ENCODE measurements around the gene NCOR1. TPM values are rescaled to one million over a fixed set of nuclear protein-coding genes. Genes with fewer than 3 reads are reported as not detected.

The NCOR1 gene
- total RNA-seq, 1 donor from 2014 or later, result 81.0 TPM

DNA sequence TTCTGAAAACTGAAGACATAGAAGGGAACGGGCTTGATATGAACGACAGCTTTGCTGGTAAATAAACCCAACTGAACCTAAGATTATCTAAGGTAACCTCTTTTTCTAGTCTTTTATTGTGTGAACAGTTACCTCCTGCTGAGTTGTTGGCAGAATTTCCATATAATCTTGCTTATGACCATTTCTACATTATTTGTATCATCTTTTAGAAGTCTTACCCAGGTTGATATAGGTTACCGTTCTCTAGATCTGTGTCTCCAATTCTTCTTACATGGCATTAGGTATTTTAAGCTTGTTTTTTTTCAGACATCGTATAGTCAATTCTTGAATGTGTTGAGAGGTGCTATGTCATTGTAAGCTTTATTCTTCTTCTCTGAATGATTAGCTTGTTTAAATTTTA, 191.5 kb downstream of the NCOR1 start:
- peaks cover 4 to 7% of the 10 kb centered on the region in 2 donors for H3K4me1 ChIP-seq
- no peak overlapping the region for H3K4me3 ChIP-seq
- peaks cover 39 to 49% of the 10 kb centered on the region in 2 donors for H3K36me3 ChIP-seq
- TF ChIP-seq, protein P1, sequence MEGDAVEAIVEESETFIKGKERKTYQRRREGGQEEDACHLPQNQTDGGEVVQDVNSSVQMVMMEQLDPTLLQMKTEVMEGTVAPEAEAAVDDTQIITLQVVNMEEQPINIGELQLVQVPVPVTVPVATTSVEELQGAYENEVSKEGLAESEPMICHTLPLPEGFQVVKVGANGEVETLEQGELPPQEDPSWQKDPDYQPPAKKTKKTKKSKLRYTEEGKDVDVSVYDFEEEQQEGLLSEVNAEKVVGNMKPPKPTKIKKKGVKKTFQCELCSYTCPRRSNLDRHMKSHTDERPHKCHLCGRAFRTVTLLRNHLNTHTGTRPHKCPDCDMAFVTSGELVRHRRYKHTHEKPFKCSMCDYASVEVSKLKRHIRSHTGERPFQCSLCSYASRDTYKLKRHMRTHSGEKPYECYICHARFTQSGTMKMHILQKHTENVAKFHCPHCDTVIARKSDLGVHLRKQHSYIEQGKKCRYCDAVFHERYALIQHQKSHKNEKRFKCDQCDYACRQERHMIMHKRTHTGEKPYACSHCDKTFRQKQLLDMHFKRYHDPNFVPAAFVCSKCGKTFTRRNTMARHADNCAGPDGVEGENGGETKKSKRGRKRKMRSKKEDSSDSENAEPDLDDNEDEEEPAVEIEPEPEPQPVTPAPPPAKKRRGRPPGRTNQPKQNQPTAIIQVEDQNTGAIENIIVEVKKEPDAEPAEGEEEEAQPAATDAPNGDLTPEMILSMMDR (IDR thresholded peaks at IDR 0.05), result no peak
- no peak for DNase-seq (ENCODE audit: low spot score in 2 of 2)
- no peaks in the 10 kb centered on the region for H3K27me3 ChIP-seq
- H3K27ac ChIP-seq, result no peak overlapping the region
- intact Hi-C loops (cut with DNase I), result no loop called here
- H3K9me3 ChIP-seq, result no peaks in the 10 kb centered on the region

DNA sequence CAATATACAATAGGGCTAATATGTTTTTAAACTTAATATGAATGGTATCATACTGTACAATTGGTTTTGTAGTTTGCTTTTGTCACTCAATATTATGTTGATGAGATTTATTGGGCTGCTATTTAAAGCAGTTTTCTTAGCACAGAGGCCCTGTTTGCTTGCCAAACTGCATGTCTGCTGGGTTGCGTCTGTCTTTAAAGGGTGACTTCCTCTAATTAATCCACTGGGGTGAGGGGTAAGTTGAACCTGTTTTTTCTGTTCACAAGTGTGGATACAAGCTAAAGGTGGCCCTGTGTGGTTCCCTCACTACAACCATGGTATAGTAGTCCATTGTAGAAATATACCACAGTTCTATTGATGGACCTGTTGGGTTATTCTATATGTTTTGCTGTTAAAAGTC, 196.0 kb downstream of the NCOR1 start:
- no peak for DNase-seq (ENCODE audit: low spot score in 2 of 2)
- Histone ChIP-seq H3K4me1 (no peaks in the 10 kb centered on the region), H3K27ac (no peak overlapping the region), H3K36me3 (peaks cover 12 to 15% of the 10 kb centered on the region in 2 donors), H3K4me3 (no peak overlapping the region), H3K27me3 (no peaks in the 10 kb centered on the region), H3K9me3 (no peaks in the 10 kb centered on the region)
- TF ChIP-seq, protein P1 (IDR thresholded peaks at IDR 0.05), result no peak
- intact Hi-C loops (cut with DNase I), result no loop called here

DNA sequence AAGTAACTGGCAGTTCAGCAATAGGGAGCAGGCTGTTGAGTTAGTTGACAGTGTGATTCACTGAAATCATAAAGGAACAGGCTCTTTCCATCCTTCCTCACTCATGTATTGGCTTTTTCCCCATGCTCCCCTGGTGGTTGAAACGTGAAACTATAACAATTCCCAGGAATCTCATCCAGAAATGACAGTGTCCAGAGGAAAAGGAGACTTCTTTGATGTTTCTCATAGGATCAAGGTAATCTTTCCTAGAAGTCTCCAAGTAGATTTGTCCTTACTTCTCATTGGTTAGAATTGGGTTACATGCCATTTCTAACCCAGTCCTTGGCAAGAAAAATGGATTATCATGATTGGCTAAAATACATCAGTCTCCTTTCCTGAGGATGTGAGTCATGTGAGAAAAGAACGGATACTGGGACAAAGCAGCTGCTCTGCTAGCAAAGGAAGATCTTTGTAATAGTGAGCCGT, 201.4 kb downstream of the NCOR1 start:
- H3K27me3 ChIP-seq, result no peaks in the 10 kb centered on the region
- peaks cover 0 to 3% of the 10 kb centered on the region in 2 donors for H3K4me1 ChIP-seq
- no peak overlapping the region for H3K4me3 ChIP-seq
- peaks cover 7 to 16% of the 10 kb centered on the region in 2 donors for H3K36me3 ChIP-seq
- H3K9me3 ChIP-seq, result no peaks in the 10 kb centered on the region
- intact Hi-C loops (cut with DNase I), result no loop called here
- DNase-seq (ENCODE audit: low spot score in 2 of 2), result no peak
- TF ChIP-seq, protein P1 (IDR thresholded peaks at IDR 0.05), result peak; percentile 29 to 42 (median 31)
- H3K27ac ChIP-seq, result peak overlapping the region; percentile 5 to 21

DNA sequence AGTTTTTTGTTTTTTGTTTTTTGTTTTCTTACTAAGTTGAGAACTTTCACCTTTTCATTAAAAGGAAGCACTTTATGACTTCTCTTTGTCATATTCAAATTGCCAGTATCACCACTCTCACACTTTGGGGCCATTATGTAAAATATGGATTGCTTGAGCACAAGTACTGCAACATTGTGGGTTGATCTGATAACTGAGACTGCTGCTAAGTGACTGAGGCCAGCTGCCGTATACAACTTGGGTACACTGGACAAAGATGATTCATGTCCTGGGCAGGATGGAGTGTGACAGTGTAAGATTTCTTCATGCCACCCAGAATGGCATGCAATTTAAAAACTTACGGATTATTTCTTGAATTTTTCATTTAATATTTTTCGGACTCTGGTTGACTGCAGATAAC, 207.9 kb downstream of the NCOR1 start:
- Histone ChIP-seq H3K4me3 (no peak overlapping the region), H3K36me3 (peaks cover 59 to 74% of the 10 kb centered on the region in 2 donors), H3K27me3 (no peaks in the 10 kb centered on the region), H3K9me3 (no peaks in the 10 kb centered on the region), H3K4me1 (no peaks in the 10 kb centered on the region), H3K27ac (no peak overlapping the region)
- intact Hi-C loops (cut with DNase I), result no loop called here
- DNase-seq (ENCODE audit: low spot score in 2 of 2), result no peak
- TF ChIP-seq, protein P1 (IDR thresholded peaks at IDR 0.05), result no peak

DNA sequence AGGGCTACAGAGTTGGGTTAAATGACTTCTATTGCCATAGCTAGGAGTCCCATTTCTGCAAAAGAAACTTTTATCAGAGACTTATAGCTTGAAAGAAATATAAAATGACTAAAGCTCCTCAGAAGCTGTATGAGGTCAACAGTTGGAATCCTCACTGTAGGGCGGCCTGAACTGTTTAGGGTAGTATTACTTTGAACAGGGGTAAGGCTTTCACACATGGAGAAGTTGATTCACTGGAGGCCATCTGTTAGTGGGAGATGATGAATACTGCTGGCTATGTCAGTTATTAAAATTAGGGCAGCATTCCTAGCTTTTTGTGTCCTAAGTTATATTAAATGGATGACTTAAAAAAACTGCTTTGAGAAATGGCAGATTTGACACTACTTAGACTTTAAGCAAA, 209.7 kb downstream of the NCOR1 start:
- TF ChIP-seq, protein P1 (IDR thresholded peaks at IDR 0.05), result no peak

DNA sequence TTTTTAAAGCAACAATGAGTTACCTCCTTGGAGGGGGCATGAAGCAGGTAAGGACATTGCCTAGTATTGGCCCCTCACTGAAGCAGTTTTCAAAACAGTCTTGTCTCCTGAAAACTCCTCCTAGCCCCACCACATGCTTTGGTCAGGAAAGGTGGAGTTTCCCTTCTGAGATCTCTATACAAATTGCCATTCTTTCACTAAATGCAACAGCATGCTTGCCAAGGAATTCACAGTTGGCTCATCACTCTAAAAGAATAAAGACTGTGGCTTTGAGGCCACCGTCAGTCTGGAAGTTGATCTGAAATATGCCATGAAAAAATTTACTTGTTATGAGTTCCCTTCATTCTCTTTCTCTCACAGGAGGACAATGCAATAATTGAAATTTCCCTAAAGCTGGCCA, 211.5 kb downstream of the NCOR1 start:
- DNase-seq (ENCODE audit: low spot score in 2 of 2), result no peak
- Histone ChIP-seq H3K4me1 (peaks cover 7 to 10% of the 10 kb centered on the region in 2 donors), H3K36me3 (peaks cover 61 to 72% of the 10 kb centered on the region in 2 donors), H3K27me3 (no peaks in the 10 kb centered on the region), H3K27ac (no peak overlapping the region), H3K4me3 (no peak overlapping the region), H3K9me3 (no peaks in the 10 kb centered on the region)
- TF ChIP-seq, protein P1 (IDR thresholded peaks at IDR 0.05), result no peak
- intact Hi-C loops (cut with DNase I), result no loop called here

More for the DNA sequence above, 209.7 kb downstream of the NCOR1 start:
- Histone ChIP-seq H3K4me1 (peaks cover 4 to 5% of the 10 kb centered on the region in 2 donors), H3K36me3 (peaks cover 63 to 79% of the 10 kb centered on the region in 2 donors), H3K27ac (no peak overlapping the region), H3K4me3 (no peak overlapping the region), H3K9me3 (no peaks in the 10 kb centered on the region), H3K27me3 (no peaks in the 10 kb centered on the region)
- intact Hi-C loops (cut with DNase I), result no loop called here
- DNase-seq (ENCODE audit: low spot score in 2 of 2), result no peak

Measured in ascending aorta (tissue), 2 donors.